Measurements from ENCODE around the gene SLX4IP.
"Not testable (repeated sequence)": the region's sequence is repeated elsewhere in the genome, so short reads cannot be mapped to it uniquely, and the experiment has no call there.

Gene SLX4IP

DNA sequence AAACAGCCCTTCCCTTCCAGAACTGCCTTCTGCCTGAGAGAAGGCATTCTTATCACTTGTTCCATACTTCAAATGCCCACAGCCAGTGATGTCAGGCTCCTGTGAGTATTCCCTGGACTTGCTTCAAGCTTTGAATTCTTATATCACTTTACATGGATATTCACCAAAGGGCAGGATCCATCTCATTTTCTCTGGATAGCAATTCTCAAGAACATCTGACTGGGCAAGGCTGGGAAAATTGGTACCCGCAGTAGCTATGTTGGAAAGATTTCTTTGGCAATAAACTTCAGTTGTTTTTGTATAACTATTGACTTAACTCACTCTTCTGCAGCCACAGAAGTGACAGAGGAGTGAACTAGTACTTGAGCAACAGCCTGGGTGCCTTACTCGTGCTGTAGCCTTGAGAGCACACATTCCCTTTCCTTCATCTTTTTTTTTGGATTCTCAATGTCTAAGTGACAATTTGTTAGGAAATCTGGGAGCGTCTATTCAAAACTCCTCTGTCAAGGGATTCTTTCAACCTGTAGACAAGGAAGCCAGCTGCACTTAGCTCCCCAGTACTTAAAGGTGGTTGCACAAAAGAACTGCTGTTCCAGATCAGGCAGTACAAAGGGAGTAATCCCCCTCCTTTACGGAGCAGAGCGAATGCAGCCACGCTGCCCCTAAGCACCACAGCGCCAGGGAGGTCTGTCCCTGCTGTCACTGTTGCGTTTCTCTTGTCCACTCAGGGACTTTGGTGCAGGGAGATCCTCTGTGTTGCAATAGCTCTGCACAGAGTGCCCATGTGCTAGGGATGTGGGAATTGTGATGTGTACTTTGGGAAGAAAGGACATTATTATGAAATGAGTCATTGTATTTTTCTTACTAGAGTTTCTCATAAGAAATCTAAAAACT lies 169.1 kb downstream of the SLX4IP start:
- DNase-seq (ENCODE audit: low read depth, low spot score), result no peak

- no peak for DNase-seq (ENCODE audit: low read depth, low spot score)
These were observed 169.8 kb downstream of the SLX4IP start for GRCh38 chr20:10604865-10605440.

- DNase-seq (ENCODE audit: low read depth, low spot score), result no peak
These were observed 170.6 kb downstream of the SLX4IP start for GRCh38 chr20:10605547-10606195.

DNA sequence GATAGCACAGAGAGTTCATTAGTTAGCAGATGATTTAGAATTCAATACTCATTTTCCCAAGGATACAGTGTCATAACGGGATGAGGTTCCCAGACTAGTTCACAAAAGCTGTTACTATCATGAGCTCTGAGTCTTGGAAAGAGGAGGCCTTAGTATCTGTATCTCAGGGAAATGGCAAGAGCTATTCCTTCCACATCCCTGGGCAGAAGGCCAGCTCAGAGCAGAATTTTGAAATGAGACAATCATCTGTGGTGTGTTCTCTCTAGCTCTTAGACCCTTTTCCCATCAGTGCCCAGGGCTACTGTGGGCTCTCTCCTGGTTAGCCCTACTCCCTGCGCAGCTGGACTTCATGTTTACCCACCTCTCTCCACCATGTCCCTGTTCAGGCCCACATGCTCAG lies 174.2 kb downstream of the SLX4IP start:
- no peak for DNase-seq (ENCODE audit: low read depth, low spot score)

GRCh38 chr20:10609770-10610169 lies 174.7 kb downstream of the SLX4IP start:
- no peak for DNase-seq (ENCODE audit: low read depth, low spot score)

DNA sequence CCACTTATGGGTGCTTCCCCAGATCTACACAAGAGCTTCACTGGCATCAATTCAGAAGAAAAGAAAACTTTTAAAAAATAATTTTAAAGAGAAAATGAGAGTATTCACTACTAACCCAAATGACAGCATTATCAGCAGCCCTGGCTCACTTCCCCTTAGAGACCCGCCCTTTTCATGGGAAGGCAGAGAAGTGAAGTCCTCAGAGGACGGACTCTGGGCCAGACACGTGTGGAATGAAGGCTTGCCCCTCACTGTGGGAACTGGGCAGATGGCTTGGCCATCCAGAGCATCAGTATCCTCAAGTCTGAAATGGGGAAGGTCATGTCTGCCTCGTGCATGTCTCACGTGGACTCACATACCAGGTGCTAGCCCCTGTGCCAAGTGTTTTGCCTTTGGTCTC lies 175.1 kb downstream of the SLX4IP start:
- no peak for DNase-seq (ENCODE audit: low read depth, low spot score)

GRCh38 chr20:10611357-10611756 lies 176.3 kb downstream of the SLX4IP start:
- no peak for DNase-seq (ENCODE audit: low read depth, low spot score)

DNA sequence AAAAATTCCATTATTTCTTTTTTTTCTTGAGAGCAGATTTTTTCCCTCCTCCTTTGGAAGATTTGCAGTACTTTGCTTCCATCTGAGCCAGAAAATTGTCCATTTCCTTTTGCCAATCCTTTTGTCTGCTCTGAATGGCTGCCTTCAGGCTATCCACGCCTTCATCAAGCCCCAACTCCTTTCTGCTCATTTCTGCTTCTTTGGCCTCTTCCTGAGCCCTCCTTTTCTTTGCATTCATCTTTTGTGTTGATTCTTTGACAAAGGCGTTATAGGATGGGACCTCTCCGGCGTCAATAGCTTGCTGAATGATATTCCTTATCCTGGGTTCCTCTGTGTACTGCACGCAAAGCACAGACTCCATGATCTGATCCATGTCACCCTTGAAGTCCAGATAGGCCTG lies 178.3 kb downstream of the SLX4IP start:
- not testable (repeated sequence) for DNase-seq (ENCODE audit: low read depth, low spot score)

DNA sequence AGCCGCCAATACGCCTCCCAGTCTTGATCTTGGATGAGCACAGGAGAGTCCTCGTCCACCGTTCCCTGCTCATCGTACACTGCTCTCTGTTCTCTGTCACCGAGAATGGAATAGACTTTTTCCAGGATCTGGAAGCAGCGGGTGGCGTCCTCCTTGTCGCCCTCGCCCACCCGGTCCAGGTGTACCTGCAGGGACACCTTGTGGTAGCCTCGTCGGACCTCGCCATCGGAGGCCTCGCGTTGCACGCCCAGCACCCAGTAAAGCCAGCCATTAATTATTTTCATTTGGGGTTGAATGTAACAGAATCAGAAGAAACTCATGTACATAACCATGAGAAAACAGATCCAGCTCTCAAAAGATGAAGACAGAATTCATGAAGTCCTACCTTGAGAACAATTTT lies 178.8 kb downstream of the SLX4IP start:
- no peak for DNase-seq (ENCODE audit: low read depth, low spot score)

- DNase-seq (ENCODE audit: low read depth, low spot score), result no peak
These were observed 181.1 kb downstream of the SLX4IP start for GRCh38 chr20:10616212-10616611.

DNA sequence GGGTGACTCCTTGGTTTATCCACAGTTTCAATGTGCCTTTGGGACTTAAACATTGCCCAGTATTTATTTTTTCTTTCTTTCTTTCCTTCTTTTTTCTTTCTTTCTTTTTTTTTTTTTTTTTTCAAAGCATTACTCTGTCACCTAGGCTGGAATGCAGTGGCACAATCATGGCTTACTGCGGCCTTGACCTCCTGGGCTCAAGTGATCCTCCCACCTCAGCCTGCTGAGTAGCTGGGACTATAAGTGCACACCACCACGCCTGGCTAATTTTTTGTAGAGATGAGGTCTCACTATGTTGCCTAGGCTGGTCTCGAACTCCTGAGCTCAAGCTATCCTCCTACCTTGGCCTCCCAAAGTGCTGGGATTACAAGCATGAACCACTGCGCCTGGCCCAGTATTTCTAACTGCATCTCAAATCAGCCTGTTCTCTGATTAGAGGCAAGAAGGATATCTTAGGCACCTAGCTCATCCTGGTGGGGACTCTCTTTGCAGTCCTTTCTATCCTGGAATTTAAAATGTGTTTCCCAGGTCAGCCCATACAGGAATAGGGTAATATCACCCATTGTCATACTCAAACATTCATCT lies 182.5 kb downstream of the SLX4IP start:
- DNase-seq (ENCODE audit: low read depth, low spot score), result not testable (repeated sequence)

DNA sequence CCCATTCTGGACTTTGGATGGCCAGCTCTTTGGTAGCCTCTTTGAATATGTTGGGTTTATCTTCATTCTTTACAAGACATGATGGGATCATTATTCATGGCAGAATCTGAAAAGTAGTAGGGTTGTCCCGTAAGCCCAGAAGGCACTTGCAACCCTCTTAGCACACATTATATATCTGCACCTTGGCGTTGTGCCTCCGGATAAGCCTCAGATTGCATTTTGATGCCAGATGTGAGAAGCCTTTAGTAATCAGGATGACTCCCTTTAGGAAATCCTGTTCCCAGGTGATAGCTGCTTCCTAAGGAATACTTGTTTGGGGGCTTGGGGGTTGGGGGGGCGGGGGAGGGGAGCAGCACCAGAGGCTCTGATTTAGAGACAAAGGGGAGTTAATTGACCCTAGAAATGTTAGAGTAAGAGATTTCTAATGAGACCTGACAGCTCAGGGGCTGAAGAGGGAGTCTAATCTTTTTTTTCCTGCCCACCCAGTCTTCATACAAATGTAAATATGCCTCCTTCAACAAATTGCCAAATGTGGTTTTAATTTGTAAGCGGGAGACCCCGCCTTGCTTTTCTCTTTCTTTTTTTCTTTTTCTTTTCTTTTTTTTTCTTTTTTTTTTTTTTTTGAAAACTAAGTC lies 183.6 kb downstream of the SLX4IP start:
- DNase-seq (ENCODE audit: low read depth, low spot score), result no peak

DNA sequence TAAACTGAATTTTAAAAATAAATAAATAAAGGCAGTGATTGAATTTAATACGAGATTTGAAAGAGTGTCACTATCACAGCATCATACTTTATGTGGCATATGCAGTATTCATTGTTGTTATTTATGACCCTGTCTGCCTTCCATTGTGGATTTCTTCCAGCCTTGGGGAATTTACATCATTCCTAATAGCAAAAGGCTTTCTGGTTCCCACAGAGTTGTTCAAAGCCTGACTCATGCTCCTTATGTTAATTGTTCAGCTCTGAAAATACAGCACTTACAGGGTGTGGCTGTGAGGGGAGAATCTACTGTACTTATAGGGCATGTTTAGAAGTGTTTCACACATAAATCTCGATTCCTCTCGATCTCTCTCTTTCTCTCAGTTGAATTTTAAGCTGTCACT lies 184.3 kb downstream of the SLX4IP start:
- DNase-seq (ENCODE audit: low read depth, low spot score), result no peak

DNA sequence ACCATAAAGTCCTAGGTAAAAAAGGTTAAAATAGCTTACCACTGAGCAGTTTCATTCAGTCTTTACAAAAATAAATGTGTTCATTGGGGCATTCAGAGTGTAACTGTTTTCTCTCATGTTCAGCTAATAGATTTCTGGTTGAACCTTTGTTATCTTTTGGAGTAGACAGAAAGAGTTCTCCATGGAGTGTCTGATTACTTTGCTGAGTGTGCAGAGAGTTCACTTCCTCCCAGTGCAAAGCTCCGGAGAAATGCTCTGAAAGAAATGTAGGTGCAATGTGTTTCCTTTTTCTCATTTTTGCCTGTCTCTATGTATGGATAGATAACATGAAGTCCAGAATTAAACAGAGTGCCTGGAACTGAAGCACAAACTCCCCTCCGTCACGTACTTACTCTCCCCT lies 186.0 kb downstream of the SLX4IP start:
- DNase-seq (ENCODE audit: low read depth, low spot score), result no peak

GRCh38 chr20:10622657-10623418 lies 187.7 kb downstream of the SLX4IP start:
- no peak for DNase-seq (ENCODE audit: low read depth, low spot score)

- DNase-seq (ENCODE audit: low read depth, low spot score), result no peak
These were observed 190.5 kb downstream of the SLX4IP start for GRCh38 chr20:10625641-10626040.

DNA sequence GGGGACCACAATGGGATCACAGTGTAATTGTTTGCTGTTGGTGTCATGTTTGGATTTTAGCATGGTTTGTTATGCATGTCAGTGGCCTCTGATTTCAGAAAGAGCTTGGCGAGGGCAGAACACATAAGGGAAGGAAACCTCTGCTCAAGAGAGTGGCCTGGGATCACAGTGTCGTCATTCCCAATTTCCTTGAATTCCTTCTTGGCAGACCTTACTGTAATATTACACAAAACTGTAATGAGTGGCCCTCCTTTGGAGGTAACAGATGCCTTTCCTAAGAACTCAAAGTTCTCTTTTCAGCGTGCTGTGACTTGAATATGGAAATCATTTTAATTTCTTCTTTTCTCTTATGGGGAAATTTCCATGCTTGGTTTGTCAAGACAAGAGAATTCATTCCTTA lies 191.8 kb downstream of the SLX4IP start:
- no peak for DNase-seq (ENCODE audit: low read depth, low spot score)

GRCh38 chr20:10629946-10630650 lies 195.0 kb downstream of the SLX4IP start:
- DNase-seq (ENCODE audit: low read depth, low spot score), result no peak

- DNase-seq (ENCODE audit: low read depth, low spot score), result no peak
These were observed 196.0 kb downstream of the SLX4IP start for GRCh38 chr20:10631126-10631525.

GRCh38 chr20:10632721-10633509 lies 197.8 kb downstream of the SLX4IP start:
- no peak for DNase-seq (ENCODE audit: low read depth, low spot score)

Data from smooth muscle cell of the brain vasculature (primary cell).